HUES48 (cell line): ENCODE results near the gene TMEM132C.

Experiments
- H3K27ac ChIP-seq: one replicate; pipeline ENCODE4 v1.7.0; 2013; ENCODE audit warnings: low read depth, low read length, inconsistent platforms
- H3K27me3 ChIP-seq: 2 replicates; pipeline ENCODE4 v1.6.1; 2013; ENCODE audit warnings: mild to moderate bottlenecking, low read length; ENCODE audit not compliant: control insufficient read depth, insufficient read depth
- H3K36me3 ChIP-seq: 2 replicates; pipeline ENCODE4 v1.6.1; 2013; ENCODE audit warnings: low read length; ENCODE audit not compliant: control insufficient read depth, insufficient read depth
- H3K4me1 ChIP-seq: 2 replicates; pipeline ENCODE4 v1.6.1; 2013; ENCODE audit warnings: mild to moderate bottlenecking, low read length; ENCODE audit not compliant: control insufficient read depth, insufficient read depth
- H3K4me3 ChIP-seq: 2 replicates; pipeline ENCODE4 v1.5.1; 2013; ENCODE audit warnings: mild to moderate bottlenecking, low read depth, low read length
- H3K9ac ChIP-seq: 2 replicates; pipeline ENCODE4 v1.6.1; 2013; ENCODE audit warnings: mild to moderate bottlenecking, low read depth, low read length, moderate library complexity
- H3K9me3 ChIP-seq: 2 replicates; pipeline ENCODE4 v1.6.1; 2013; ENCODE audit warnings: low read length; ENCODE audit not compliant: control insufficient read depth, insufficient read depth

The TMEM132C gene

DNA sequence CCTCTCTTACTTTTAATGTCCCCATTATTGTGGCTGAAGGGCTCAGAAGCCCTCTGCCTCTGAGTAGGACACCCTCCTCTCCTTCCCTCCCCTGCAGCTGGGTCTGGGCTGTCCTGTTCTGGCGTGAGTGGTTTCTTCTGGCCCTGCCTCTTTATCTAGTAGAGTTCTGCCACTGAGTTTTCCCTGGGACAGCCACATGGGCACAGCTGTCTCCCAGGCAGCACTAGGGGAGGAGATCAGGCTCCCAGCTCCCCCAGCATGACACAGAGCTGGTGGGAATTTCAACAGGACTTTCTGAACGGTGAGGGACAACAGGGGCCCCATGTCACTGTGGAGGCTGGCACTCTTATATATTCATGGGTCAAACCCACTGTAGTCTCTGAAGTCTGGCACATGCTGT, 21.4 kb downstream of the TMEM132C start:
- Histone ChIP-seq H3K9me3 (0 out of 2 replicates have a peak, but pooled peaks cover 4% of the 10 kb centered on the region), H3K4me3 (no peak overlapping the region), H3K27me3 (peaks cover 26% of the 10 kb centered on the region), H3K36me3 (no peaks in the 10 kb centered on the region), H3K4me1 (no peaks in the 10 kb centered on the region), H3K27ac (no peak overlapping the region), H3K9ac (no peak overlapping the region)

DNA sequence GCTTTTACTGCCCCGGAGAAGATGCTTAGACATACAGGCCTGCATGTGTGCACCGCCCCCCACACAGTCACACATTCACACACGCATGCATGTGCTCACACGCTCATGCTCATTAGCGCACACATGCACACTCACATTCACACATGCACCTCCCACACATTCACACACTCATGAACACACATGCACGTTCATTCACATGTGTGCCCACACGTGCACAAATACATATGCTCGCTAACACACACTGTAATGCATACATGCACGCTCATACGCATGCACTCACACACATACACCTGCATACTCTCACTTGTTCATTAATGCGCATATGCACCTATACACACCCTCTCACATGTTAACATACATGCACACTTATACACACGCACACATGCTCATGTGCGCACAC, 21.9 kb downstream of the TMEM132C start:
- H3K27ac ChIP-seq = no peak overlapping the region
- H3K36me3 ChIP-seq = no peaks in the 10 kb centered on the region
- no peaks in the 10 kb centered on the region for H3K4me1 ChIP-seq
- H3K9ac ChIP-seq = no peak overlapping the region
- no peak overlapping the region for H3K4me3 ChIP-seq
- H3K9me3 ChIP-seq = no peaks in the 10 kb centered on the region
- H3K27me3 ChIP-seq = peaks cover 32% of the 10 kb centered on the region

- H3K27me3 ChIP-seq = peaks cover 48% of the 10 kb centered on the region
- no peaks in the 10 kb centered on the region for H3K36me3 ChIP-seq
- no peak overlapping the region for H3K27ac ChIP-seq
- no peaks in the 10 kb centered on the region for H3K9me3 ChIP-seq
- no peak overlapping the region for H3K4me3 ChIP-seq
- H3K9ac ChIP-seq = no peak overlapping the region
- no peaks in the 10 kb centered on the region for H3K4me1 ChIP-seq
These were observed 24.0 kb downstream of the TMEM132C start for GRCh38 chr12:128290938-128291337.

GRCh38 chr12:128298091-128298748, 31.2 kb downstream of the TMEM132C start:
- peaks cover 94% of the 10 kb centered on the region for H3K27me3 ChIP-seq
- H3K36me3 ChIP-seq = no peaks in the 10 kb centered on the region
- no peaks in the 10 kb centered on the region for H3K9me3 ChIP-seq
- no peak overlapping the region for H3K4me3 ChIP-seq
- H3K9ac ChIP-seq = no peak overlapping the region
- H3K27ac ChIP-seq = no peak overlapping the region
- peaks cover 10% of the 10 kb centered on the region for H3K4me1 ChIP-seq

DNA sequence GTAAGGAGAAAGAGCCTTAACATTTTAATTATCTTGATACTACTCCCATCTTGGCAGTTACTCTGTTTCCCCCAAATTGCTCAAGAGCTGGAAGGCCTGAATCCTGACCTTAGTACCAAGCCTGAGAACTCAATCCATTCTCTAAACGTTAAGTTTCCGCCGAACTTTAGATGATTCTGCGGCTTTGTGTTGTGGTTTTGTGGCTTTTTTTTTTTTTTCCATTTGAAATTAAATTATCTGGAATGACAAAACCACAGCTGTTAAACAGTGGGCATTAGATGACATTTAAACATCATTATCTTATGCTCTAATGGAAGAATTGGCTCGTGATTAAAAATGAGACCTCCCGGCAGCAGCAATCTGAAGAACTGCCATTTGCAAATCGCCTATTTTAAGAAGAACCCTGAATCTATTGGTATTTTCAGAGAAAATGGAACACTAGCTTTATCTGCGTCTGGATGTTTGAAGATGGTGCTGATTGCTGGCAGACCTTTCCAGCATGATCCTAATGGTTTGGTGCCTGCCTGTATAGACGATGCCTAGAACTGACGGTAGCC, 38.4 kb downstream of the TMEM132C start:
- H3K9ac ChIP-seq = no peak overlapping the region
- no peak overlapping the region for H3K27ac ChIP-seq
- no peaks in the 10 kb centered on the region for H3K36me3 ChIP-seq
- peaks cover 29% of the 10 kb centered on the region for H3K27me3 ChIP-seq
- 0 out of 2 replicates have a peak, but pooled peaks cover 6% of the 10 kb centered on the region for H3K9me3 ChIP-seq
- H3K4me3 ChIP-seq = no peak overlapping the region
- no peaks in the 10 kb centered on the region for H3K4me1 ChIP-seq

DNA sequence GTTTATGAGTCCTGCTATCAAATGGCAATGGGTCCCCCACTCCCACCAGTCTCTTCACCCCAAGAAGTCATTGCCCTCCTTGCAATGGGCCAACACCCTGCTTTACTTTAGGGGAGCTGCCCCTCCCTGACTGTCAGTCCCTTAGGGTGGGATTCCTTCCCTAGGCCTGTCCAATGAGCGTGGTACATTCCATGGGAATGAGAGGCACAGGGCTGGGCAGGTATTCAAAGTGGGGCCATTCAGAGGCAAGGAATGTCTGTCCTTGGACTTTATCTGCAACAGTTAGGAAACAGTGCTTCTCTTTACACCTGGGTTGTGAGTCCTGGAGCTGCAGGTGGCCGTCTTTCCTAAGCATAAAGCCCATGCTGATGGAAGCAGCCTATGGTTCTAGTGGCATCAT, 40.8 kb downstream of the TMEM132C start:
- H3K9me3 ChIP-seq = 0 out of 2 replicates have a peak, but pooled peaks cover 6% of the 10 kb centered on the region
- no peaks in the 10 kb centered on the region for H3K4me1 ChIP-seq
- H3K27ac ChIP-seq = no peak overlapping the region
- no peak overlapping the region for H3K4me3 ChIP-seq
- H3K9ac ChIP-seq = no peak overlapping the region
- peaks cover 8% of the 10 kb centered on the region for H3K27me3 ChIP-seq
- no peaks in the 10 kb centered on the region for H3K36me3 ChIP-seq

GRCh38 chr12:128312661-128313060, 45.7 kb downstream of the TMEM132C start:
- Histone ChIP-seq H3K27ac (no peak overlapping the region), H3K36me3 (no peaks in the 10 kb centered on the region), H3K9ac (no peak overlapping the region), H3K4me3 (no peak overlapping the region), H3K27me3 (no peaks in the 10 kb centered on the region), H3K4me1 (peaks cover 9% of the 10 kb centered on the region), H3K9me3 (no peaks in the 10 kb centered on the region)

- H3K27me3 ChIP-seq = no peaks in the 10 kb centered on the region
- peaks cover 9% of the 10 kb centered on the region for H3K4me1 ChIP-seq
- H3K36me3 ChIP-seq = no peaks in the 10 kb centered on the region
- no peak overlapping the region for H3K27ac ChIP-seq
- H3K9me3 ChIP-seq = no peaks in the 10 kb centered on the region
- H3K4me3 ChIP-seq = no peak overlapping the region
- H3K9ac ChIP-seq = no peak overlapping the region
These were observed 47.0 kb downstream of the TMEM132C start for GRCh38 chr12:128313931-128314330.

- no peaks in the 10 kb centered on the region for H3K9me3 ChIP-seq
- H3K4me3 ChIP-seq = no peak overlapping the region
- peaks cover 9% of the 10 kb centered on the region for H3K4me1 ChIP-seq
- peak overlapping the region; percentile 39 for H3K27ac ChIP-seq
- H3K27me3 ChIP-seq = no peaks in the 10 kb centered on the region
- H3K36me3 ChIP-seq = no peaks in the 10 kb centered on the region
- H3K9ac ChIP-seq = no peak overlapping the region
These were observed 47.6 kb downstream of the TMEM132C start for GRCh38 chr12:128314611-128315010.

DNA sequence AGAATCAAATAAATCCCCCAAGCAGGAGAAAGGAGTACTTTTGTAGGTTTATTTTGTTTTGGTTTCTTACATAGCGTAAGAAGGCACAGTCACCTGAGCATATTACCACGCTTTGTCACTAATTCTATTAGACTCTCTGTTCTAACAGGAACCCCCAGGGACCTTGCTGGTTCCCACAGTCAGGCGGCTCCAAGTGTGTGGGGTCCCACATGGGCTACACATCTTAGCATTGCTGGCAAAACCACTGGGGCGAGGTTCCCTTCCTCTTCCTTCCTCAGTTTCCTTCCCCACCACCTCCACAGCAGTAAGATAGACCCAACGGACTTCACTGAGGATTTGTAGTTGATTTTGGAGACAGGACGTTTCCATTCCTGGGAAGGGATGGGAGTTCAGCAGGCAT, 49.1 kb downstream of the TMEM132C start:
- Histone ChIP-seq H3K27me3 (no peaks in the 10 kb centered on the region), H3K27ac (no peak overlapping the region), H3K9me3 (no peaks in the 10 kb centered on the region), H3K4me3 (no peak overlapping the region), H3K9ac (no peak overlapping the region), H3K36me3 (no peaks in the 10 kb centered on the region), H3K4me1 (peaks cover 9% of the 10 kb centered on the region)

DNA sequence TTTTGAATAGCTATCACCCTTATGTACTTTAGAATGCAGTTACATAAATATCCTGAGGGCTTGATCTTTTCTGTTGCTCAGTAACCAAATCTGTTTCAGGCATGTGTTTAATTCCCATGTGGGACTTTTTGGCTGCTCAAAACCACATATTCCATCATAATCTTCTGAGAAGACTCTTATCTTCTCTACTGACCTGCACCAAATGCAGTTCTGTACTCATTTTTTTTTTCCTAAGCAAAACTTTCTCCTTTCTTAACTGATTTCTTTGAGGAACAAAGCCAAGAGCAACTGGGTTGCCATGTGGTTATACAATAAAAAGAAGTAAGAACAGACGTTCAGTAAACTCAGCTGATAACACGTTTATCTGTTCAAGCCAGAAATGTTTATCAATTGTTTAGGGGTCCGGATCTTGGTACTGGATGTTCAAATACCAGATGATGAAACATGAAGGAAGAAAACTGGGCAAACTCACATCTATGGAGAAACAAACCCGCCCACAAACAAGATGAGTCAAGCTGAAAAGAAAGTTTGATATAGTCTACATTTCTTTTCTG, 50.1 kb downstream of the TMEM132C start:
- H3K36me3 ChIP-seq = no peaks in the 10 kb centered on the region
- no peak overlapping the region for H3K9ac ChIP-seq
- peaks cover 9% of the 10 kb centered on the region for H3K4me1 ChIP-seq
- no peak overlapping the region for H3K4me3 ChIP-seq
- no peaks in the 10 kb centered on the region for H3K27me3 ChIP-seq
- no peak overlapping the region for H3K27ac ChIP-seq
- no peaks in the 10 kb centered on the region for H3K9me3 ChIP-seq
